ENCODE measurements around the gene HMCN1.

HMCN1 gene

GRCh38 chr1:186030453-186030852 is 296.3 kb downstream of the HMCN1 start:
- DNase-seq (ENCODE audit: low read depth), result no peak

GRCh38 chr1:186033847-186034271 is 299.7 kb downstream of the HMCN1 start:
- no peak for DNase-seq (ENCODE audit: low read depth)

- DNase-seq (ENCODE audit: low read depth), result no peak
Observed at GRCh38 chr1:186042230-186042629, 308.0 kb downstream of the HMCN1 start.

GRCh38 chr1:186043296-186043695 is 309.1 kb downstream of the HMCN1 start:
- DNase-seq (ENCODE audit: low read depth), result no peak

GRCh38 chr1:186044079-186044685 is 310.0 kb downstream of the HMCN1 start:
- DNase-seq (ENCODE audit: low read depth), result no peak

- no peak for DNase-seq (ENCODE audit: low read depth)
Observed at GRCh38 chr1:186046437-186047211, 312.4 kb downstream of the HMCN1 start.

GRCh38 chr1:186050360-186050759 is 316.2 kb downstream of the HMCN1 start:
- DNase-seq (ENCODE audit: low read depth), result no peak

- no peak for DNase-seq (ENCODE audit: low read depth)
Observed at GRCh38 chr1:186054003-186054402, 319.8 kb downstream of the HMCN1 start.

- no peak for DNase-seq (ENCODE audit: low read depth)
Observed at GRCh38 chr1:186054932-186055331, 320.7 kb downstream of the HMCN1 start.

GRCh38 chr1:186055846-186056245 is 321.7 kb downstream of the HMCN1 start:
- DNase-seq (ENCODE audit: low read depth), result no peak

- DNase-seq (ENCODE audit: low read depth), result no peak
Observed at GRCh38 chr1:186057086-186057485, 322.9 kb downstream of the HMCN1 start.

- no peak for DNase-seq (ENCODE audit: low read depth)
Observed at GRCh38 chr1:186059311-186059710, 325.1 kb downstream of the HMCN1 start.

- no peak for DNase-seq (ENCODE audit: low read depth)
Observed at GRCh38 chr1:186059752-186060151, 325.6 kb downstream of the HMCN1 start.

GRCh38 chr1:186060226-186060625 is 326.0 kb downstream of the HMCN1 start:
- no peak for DNase-seq (ENCODE audit: low read depth)

GRCh38 chr1:186063091-186063657 is 329.0 kb downstream of the HMCN1 start:
- no peak for DNase-seq (ENCODE audit: low read depth)

- no peak for DNase-seq (ENCODE audit: low read depth)
Observed at GRCh38 chr1:186066411-186066810, 332.2 kb downstream of the HMCN1 start.

GRCh38 chr1:186073697-186074096 is 339.5 kb downstream of the HMCN1 start:
- DNase-seq (ENCODE audit: low read depth), result no peak

GRCh38 chr1:186076006-186076405 is 341.8 kb downstream of the HMCN1 start:
- peak; percentile 17 for DNase-seq (ENCODE audit: low read depth)

- DNase-seq (ENCODE audit: low read depth), result no peak
Observed at GRCh38 chr1:186078245-186078644, 344.1 kb downstream of the HMCN1 start.

GRCh38 chr1:186079084-186079684 is 345.0 kb downstream of the HMCN1 start:
- no peak for DNase-seq (ENCODE audit: low read depth)

- DNase-seq (ENCODE audit: low read depth), result peak; percentile 65
Observed at GRCh38 chr1:186082235-186082937, 348.2 kb downstream of the HMCN1 start.

GRCh38 chr1:186086583-186086982 is 352.4 kb downstream of the HMCN1 start:
- no peak for DNase-seq (ENCODE audit: low read depth)

Data from GM04503 (cell line).